Measurements from ENCODE around the gene OR52B6.

- TF ChIP-seq CTCF (IDR thresholded peaks at IDR 0.05) (no peak), EP300 (IDR thresholded peaks at IDR 0.05) (no peak)
Measured at GRCh38 chr11:5541427-5541826, 39.2 kb upstream of the OR52B6 start.
